Tibial artery (tissue), 4 donors: ENCODE data around the gene ATF6.

ENCODE experiments used
- DNase-seq, 2 donors: peaks; one replicate each; pipeline ENCODE4 v3.0.0-alpha.2; 2019
- H3K27ac ChIP-seq, 2 donors: fragments of 200-600 bp; sonication (generic) in 1 of 2; 1 replicate in 1 of 2; 2 replicates in 1 of 2; pipeline ENCODE4 v1.5.1; 2018 to 2019; ENCODE audit warnings: mild to moderate bottlenecking in 1 of 2
- H3K27me3 ChIP-seq, 2 donors: fragments of 200-600 bp; sonication (generic) in 1 of 2; one replicate each; pipeline versions ENCODE4 v1.5.1 to v1.6.0; 2016 to 2019
- H3K36me3 ChIP-seq, 3 donors: fragments of 200-600 bp; sonication (generic) in 2 of 3; one replicate each; pipeline ENCODE4 v1.5.1; 2016 to 2019; ENCODE audit warnings: mild to moderate bottlenecking in 2 of 3
- H3K4me1 ChIP-seq, 4 donors: fragments of 200-600 bp; sonication (generic) in 2 of 4; 1 replicate in 3 of 4; 2 replicates in 1 of 4; pipeline ENCODE4 v1.5.1; 2016 to 2019
- H3K4me3 ChIP-seq, 2 donors: fragments of 200-600 bp; sonication (generic) in 1 of 2; 1 replicate in 1 of 2; 2 replicates in 1 of 2; pipeline ENCODE4 v1.5.1; 2018 to 2019; ENCODE audit warnings: mild to moderate bottlenecking in 2 of 2
- H3K9me3 ChIP-seq, 3 donors: fragments of 200-600 bp; sonication (generic) in 1 of 3; one replicate each; pipeline ENCODE4 v1.5.1; 2016 to 2019
- intact Hi-C: fragments of 100-400 bp; cut with DNase I; formaldehyde crosslinking; loops from one replicate; pipeline ENCODE4 v1.15.0; 2023; ENCODE audit warnings: low total_unique reads
- TF ChIP-seq, protein P1 (sequence below), 2 experiments: fragments of 200-600 bp in 1 of 2; fragments of 450-650 bp in 1 of 2; IDR thresholded peaks; one replicate each; pipeline ENCODE4 v1.5.1; 2017 to 2019; ENCODE audit warnings: antibody characterized with exemption in 2 of 2, mild to moderate bottlenecking in 1 of 2, moderate library complexity in 1 of 2

The ATF6 gene, protein sequence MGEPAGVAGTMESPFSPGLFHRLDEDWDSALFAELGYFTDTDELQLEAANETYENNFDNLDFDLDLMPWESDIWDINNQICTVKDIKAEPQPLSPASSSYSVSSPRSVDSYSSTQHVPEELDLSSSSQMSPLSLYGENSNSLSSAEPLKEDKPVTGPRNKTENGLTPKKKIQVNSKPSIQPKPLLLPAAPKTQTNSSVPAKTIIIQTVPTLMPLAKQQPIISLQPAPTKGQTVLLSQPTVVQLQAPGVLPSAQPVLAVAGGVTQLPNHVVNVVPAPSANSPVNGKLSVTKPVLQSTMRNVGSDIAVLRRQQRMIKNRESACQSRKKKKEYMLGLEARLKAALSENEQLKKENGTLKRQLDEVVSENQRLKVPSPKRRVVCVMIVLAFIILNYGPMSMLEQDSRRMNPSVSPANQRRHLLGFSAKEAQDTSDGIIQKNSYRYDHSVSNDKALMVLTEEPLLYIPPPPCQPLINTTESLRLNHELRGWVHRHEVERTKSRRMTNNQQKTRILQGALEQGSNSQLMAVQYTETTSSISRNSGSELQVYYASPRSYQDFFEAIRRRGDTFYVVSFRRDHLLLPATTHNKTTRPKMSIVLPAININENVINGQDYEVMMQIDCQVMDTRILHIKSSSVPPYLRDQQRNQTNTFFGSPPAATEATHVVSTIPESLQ

DNA sequence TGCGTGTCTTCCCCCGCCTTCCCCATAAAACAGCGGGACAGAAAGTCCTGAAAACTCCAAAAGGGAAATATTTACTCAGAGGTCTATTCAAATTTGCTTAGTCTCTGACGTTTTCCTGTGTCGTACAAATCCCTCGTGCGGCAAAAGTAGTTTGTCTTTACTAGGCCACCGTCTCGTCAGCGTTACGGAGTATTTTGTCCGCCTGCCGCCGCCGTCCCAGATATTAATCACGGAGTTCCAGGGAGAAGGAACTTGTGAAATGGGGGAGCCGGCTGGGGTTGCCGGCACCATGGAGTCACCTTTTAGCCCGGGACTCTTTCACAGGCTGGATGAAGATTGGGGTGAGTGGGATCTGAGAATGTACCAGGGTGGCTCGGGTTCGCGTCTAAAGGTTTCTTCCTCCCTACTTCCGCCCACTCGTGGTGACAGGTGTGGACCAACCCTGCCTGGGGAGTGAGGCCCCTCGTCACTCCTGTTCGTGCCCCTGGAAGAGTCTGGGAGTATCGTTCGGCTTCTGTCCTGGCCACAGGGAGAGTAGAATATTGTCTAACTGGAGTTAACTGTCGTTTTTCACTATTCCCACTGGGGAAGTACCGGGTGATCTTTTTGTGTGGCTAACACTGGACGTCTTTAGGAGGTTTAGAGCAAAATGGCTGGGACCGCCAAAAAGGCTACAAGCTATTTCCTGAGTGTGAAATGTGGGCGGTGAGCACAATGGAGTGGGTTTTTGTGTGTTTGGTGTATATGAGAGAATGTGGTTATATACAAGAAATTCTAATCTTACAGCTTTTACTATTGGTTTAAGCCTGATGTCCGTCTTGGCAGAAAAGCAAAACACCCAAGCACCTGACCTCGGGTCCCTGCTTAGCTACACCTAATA, at the start of gene ATF6:
ATF6 (plus strand) TSS at position 219 of the 880 bp plus-strand sequence; CDS start at position 260, 41 bp downstream.
- TF ChIP-seq, protein P1, sequence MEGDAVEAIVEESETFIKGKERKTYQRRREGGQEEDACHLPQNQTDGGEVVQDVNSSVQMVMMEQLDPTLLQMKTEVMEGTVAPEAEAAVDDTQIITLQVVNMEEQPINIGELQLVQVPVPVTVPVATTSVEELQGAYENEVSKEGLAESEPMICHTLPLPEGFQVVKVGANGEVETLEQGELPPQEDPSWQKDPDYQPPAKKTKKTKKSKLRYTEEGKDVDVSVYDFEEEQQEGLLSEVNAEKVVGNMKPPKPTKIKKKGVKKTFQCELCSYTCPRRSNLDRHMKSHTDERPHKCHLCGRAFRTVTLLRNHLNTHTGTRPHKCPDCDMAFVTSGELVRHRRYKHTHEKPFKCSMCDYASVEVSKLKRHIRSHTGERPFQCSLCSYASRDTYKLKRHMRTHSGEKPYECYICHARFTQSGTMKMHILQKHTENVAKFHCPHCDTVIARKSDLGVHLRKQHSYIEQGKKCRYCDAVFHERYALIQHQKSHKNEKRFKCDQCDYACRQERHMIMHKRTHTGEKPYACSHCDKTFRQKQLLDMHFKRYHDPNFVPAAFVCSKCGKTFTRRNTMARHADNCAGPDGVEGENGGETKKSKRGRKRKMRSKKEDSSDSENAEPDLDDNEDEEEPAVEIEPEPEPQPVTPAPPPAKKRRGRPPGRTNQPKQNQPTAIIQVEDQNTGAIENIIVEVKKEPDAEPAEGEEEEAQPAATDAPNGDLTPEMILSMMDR (IDR thresholded peaks at IDR 0.05) = peak in 1 of 2 experiments; percentile 23
- peak; percentile 93 to 94 for DNase-seq
- Histone ChIP-seq H3K9me3 (no peaks in the 10 kb centered on the region), H3K27ac (peak within 1 kb of the TSS; percentile 89), H3K4me1 (peaks cover 0 to 36% (median 26%) of the 10 kb centered on the region in 4 donors), H3K36me3 (no peaks in the 10 kb centered on the region), H3K4me3 (peak within 1 kb of the TSS; percentile 75 to 82), H3K27me3 (no peaks in the 10 kb centered on the region)
- intact Hi-C loops = no loop called here

DNA sequence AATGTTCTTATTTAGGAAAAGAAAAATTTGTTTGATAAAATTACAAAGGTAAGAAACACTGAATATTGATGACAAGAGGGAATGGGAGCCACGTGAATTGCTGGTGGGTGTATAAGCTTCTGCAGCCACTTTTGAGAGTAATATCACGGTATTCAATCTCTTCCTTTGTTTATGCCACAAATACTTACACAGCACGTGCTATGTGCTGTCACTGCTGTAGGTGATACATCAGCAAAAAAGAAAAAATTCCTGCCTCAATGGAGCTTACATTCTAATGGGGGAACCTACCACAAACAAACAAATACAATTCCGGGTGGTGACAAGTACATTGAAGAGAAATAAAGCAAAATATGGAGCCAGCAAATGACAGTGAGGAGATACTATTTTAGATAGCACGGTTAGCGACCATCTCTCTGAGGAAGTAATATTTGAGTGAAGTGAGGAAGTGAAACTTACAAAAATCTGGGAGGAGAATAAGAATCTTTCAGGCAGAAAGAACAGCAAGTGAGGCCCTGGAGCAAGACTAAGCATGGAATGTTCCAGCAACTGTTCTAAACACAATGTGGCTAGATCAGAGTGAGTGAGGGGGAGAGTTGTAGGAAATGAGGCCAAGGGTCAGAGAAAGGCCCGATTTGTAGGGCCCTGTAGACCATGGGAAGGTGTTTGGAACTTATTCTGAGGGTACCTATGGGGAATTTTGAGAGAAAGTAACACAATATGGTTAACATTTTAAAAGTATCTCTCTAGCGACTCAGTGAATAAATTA, 47.4 kb upstream of the ATF6 start:
- intact Hi-C loops = no loop called here
- H3K27me3 ChIP-seq = peaks cover 0 to 20% of the 10 kb centered on the region in 2 donors
- no peak overlapping the region for H3K4me3 ChIP-seq
- TF ChIP-seq, protein P1 (IDR thresholded peaks at IDR 0.05) = no peak
- DNase-seq = no peak
- H3K27ac ChIP-seq = no peak overlapping the region
- H3K4me1 ChIP-seq = no peaks in the 10 kb centered on the region
- H3K36me3 ChIP-seq = no peaks in the 10 kb centered on the region
- no peaks in the 10 kb centered on the region for H3K9me3 ChIP-seq

DNA sequence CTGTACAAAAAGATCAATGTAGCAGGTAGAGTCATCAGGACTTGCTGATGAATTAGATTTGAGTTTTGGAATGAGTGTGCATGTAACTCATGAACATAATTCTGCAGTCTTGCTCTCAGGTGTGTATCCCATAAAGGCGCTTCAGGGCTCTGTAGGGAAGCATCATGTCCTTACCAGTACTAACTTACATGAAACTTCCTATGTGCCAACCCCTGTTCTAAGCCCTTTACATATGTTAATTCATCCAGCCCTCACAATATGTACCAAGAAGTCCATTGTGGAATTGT, 46.9 kb upstream of the ATF6 start:
- Histone ChIP-seq H3K27ac (no peak overlapping the region), H3K36me3 (no peaks in the 10 kb centered on the region), H3K9me3 (no peaks in the 10 kb centered on the region), H3K4me1 (no peaks in the 10 kb centered on the region), H3K27me3 (peaks cover 0 to 20% of the 10 kb centered on the region in 2 donors), H3K4me3 (no peak overlapping the region)
- intact Hi-C loops = no loop called here
- TF ChIP-seq, protein P1 (IDR thresholded peaks at IDR 0.05) = no peak
- DNase-seq = no peak

DNA sequence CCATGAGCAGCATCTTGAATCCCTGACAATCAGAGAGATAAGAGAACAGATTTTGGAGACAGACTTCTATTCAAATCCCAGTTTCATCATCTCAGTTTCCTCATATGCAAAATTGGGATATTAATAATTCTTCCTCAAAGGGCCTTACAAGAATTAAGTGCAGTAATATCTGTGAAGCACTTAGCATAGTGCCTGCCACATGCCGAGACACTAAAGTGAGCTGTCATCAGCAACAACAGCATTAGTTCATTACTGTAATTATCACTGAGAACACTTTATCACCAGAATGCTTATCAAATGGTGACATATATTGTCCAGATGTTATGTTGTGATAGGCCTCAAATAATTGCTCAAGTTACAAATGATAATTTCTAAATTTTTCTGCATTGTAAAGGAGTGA, 45.7 kb upstream of the ATF6 start:
- Histone ChIP-seq H3K9me3 (no peaks in the 10 kb centered on the region), H3K4me1 (peaks cover 0 to 2% (median 2%) of the 10 kb centered on the region in 4 donors), H3K27ac (no peak overlapping the region), H3K27me3 (peaks cover 0 to 20% of the 10 kb centered on the region in 2 donors), H3K4me3 (no peak overlapping the region), H3K36me3 (no peaks in the 10 kb centered on the region)
- no peak for DNase-seq
- TF ChIP-seq, protein P1 (IDR thresholded peaks at IDR 0.05) = no peak
- intact Hi-C loops = no loop called here
